ENCODE measurements around the gene DNM3. TPM values are rescaled to one million over a fixed set of nuclear protein-coding genes. Genes with fewer than 3 reads are reported as not detected.

Gene DNM3
- polyA plus RNA-seq, 1 of the 3 experiments (the other 2 are of a cell fraction), result 0.43 TPM

DNA sequence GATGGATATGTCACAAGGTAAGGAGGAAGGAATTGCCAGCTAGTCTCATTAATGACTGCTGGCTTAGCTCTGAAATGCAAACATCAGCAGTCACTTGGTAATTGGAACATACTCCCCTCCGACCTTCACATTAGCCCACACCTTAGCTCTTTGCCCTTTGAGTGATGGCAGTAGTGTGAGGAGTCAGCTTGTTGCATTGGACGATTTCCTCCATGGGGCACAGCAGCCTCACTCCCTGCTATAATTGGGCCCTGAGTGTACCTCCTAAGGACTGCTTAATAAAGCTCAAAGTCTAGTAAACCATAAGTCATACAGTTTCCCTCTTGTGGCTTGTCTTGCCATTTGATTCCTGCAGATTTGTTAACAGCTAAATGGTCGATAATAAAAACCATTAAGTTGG lies 40.4 kb upstream of the DNM3 start:
- H3K9me3 ChIP-seq, result no peaks in the 10 kb centered on the region
- no peaks in the 10 kb centered on the region for H3K9me2 ChIP-seq
- TF ChIP-seq SMC3 (IDR thresholded peaks at IDR 0.05; ENCODE audit: low read depth, low read length) (no peak), GABPA (IDR thresholded peaks at IDR 0.05; ENCODE audit: low read depth) (no peak), TEAD4 (IDR thresholded peaks at IDR 0.05; ENCODE audit: borderline replicate concordance, insufficient read depth) (no peak), RFX5 (IDR thresholded peaks at IDR 0.05; ENCODE audit: low read length) (no peak), CHD2 (IDR thresholded peaks at IDR 0.05; ENCODE audit: low read length, partially characterized antibody) (no peak), YY1 (IDR thresholded peaks at IDR 0.05; ENCODE audit: low read depth) (no peak)
- TF ChIP-seq, protein P1, sequence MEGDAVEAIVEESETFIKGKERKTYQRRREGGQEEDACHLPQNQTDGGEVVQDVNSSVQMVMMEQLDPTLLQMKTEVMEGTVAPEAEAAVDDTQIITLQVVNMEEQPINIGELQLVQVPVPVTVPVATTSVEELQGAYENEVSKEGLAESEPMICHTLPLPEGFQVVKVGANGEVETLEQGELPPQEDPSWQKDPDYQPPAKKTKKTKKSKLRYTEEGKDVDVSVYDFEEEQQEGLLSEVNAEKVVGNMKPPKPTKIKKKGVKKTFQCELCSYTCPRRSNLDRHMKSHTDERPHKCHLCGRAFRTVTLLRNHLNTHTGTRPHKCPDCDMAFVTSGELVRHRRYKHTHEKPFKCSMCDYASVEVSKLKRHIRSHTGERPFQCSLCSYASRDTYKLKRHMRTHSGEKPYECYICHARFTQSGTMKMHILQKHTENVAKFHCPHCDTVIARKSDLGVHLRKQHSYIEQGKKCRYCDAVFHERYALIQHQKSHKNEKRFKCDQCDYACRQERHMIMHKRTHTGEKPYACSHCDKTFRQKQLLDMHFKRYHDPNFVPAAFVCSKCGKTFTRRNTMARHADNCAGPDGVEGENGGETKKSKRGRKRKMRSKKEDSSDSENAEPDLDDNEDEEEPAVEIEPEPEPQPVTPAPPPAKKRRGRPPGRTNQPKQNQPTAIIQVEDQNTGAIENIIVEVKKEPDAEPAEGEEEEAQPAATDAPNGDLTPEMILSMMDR (IDR thresholded peaks at IDR 0.05), result no peak
- no peak overlapping the region for H3K4me2 ChIP-seq
- H3K79me2 ChIP-seq (ENCODE audit: insufficient read depth), result no peaks in the 10 kb centered on the region
- no peak for DNase-seq
- H3K4me1 ChIP-seq (ENCODE audit: control insufficient read depth in 1 of 2, insufficient read depth in 2 of 2, low read depth in 1 of 2, low read length in 1 of 2), result no peaks in the 10 kb centered on the region
- H4K20me1 ChIP-seq (ENCODE audit: insufficient read depth), result no peaks in the 10 kb centered on the region
- 60% methylated on average over 3 of the region's 3 CpGs for WGBS (ENCODE audit: low lambda C conversion rate)
- H3K9ac ChIP-seq, result no peak overlapping the region
- H3F3A ChIP-seq (replicated peaks; ENCODE audit: insufficient read depth), result no peaks in the 10 kb centered on the region
- H3K36me3 ChIP-seq (replicated peaks in 1 of 2; ENCODE audit: control insufficient read depth in 1 of 2, insufficient read depth in 2 of 2, low read length in 1 of 2), result peaks cover 8 to 20% of the 10 kb centered on the region in 2 experiments
- ChIA-PET CTCF (interaction anchor here (0.7 to 17.4 kb wide), 31 partner anchors 10 to 916 kb away, joined by 3 to 413 read pairs (median 4); partner anchors contain the start of genes DNM3, METTL13, PIGC and VAMP4), POLR2A (no interaction called here)
- H3K4me3 ChIP-seq (ENCODE audit: low read depth in 2 of 2, low read length in 1 of 2), result no peak overlapping the region
- no peaks in the 10 kb centered on the region for H3K27me3 ChIP-seq (ENCODE audit: insufficient read depth)
- no peak overlapping the region for H3K27ac ChIP-seq (ENCODE audit: low read depth in 2 of 2, low read length in 1 of 2)
- no peak overlapping the region for H2AFZ ChIP-seq (ENCODE audit: low read depth)

DNA sequence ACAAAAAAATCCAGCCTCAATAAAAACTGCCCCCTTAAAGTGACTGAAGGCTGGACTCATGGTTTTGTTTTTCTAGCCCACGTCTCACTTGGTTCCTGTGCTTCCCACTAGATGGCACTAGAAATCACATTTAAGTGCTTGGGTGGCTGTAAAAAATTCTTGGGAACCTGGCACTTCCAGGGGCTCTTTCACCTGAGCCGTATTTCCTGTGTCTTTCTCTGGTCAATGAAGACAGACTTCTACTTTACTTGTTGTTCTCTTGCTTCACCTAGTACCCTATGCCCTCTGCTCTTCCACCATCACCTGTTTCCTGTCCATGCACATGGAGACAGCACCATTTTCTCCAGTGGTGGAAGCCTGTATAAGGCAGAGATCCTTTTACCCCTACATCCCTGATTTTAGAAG lies 39.8 kb upstream of the DNM3 start:
- Histone ChIP-seq H3K9ac (no peak overlapping the region), H3K79me2 (ENCODE audit: insufficient read depth) (no peaks in the 10 kb centered on the region), H3K36me3 (replicated peaks in 1 of 2; ENCODE audit: control insufficient read depth in 1 of 2, insufficient read depth in 2 of 2, low read length in 1 of 2) (peaks cover 7 to 14% of the 10 kb centered on the region in 2 experiments), H3F3A (replicated peaks; ENCODE audit: insufficient read depth) (no peaks in the 10 kb centered on the region), H3K9me3 (no peaks in the 10 kb centered on the region), H3K27me3 (ENCODE audit: insufficient read depth) (no peaks in the 10 kb centered on the region), H4K20me1 (ENCODE audit: insufficient read depth) (no peaks in the 10 kb centered on the region), H3K4me3 (ENCODE audit: low read depth in 2 of 2, low read length in 1 of 2) (no peak overlapping the region), H3K9me2 (no peaks in the 10 kb centered on the region), H3K27ac (ENCODE audit: low read depth in 2 of 2, low read length in 1 of 2) (no peak overlapping the region), H2AFZ (ENCODE audit: low read depth) (no peak overlapping the region), H3K4me2 (no peak overlapping the region), H3K4me1 (ENCODE audit: control insufficient read depth in 1 of 2, insufficient read depth in 2 of 2, low read depth in 1 of 2, low read length in 1 of 2) (no peaks in the 10 kb centered on the region)
- DNase-seq, result peak; percentile 60
- POLR2A ChIA-PET, result no interaction called here
- TF ChIP-seq SMC3 (IDR thresholded peaks at IDR 0.05; ENCODE audit: low read depth, low read length), result peak; percentile 80
- TF ChIP-seq, protein P1 (IDR thresholded peaks at IDR 0.05), result peak; percentile 86
- no peak for TF ChIP-seq TCF12 (IDR thresholded peaks at IDR 0.05)
- no peak for TF ChIP-seq TEAD4 (IDR thresholded peaks at IDR 0.05; ENCODE audit: borderline replicate concordance, insufficient read depth)
- TF ChIP-seq RAD21 (IDR thresholded peaks at IDR 0.05; ENCODE audit: low read length), result peak; percentile 84
- CTCF ChIA-PET, result interaction anchor here (0.7 to 17.4 kb wide), 31 partner anchors 8 to 802 kb away, joined by 3 to 413 read pairs (median 3); partner anchors contain the start of genes DNM3, METTL13 and PIGC
- WGBS (ENCODE audit: low lambda C conversion rate), result 3% methylated on average over 2 of the region's 2 CpGs
